ENCODE measurements around the gene C17orf100. TPM values are rescaled to one million over a fixed set of nuclear protein-coding genes. Genes with fewer than 3 reads are reported as not detected.
"Not testable (repeated sequence)": the region's sequence is repeated elsewhere in the genome, so short reads cannot be mapped to it uniquely, and the experiment has no call there.

Gene C17orf100
- total RNA-seq, 1 donor from 2014 or later: 1.3 TPM

- TF ChIP-seq CTCF (IDR thresholded peaks at IDR 0.05): no peak
- peak; percentile 84 for ATAC-seq
- no peaks in the 10 kb centered on the region for H3K27me3 ChIP-seq
- no peak for DNase-seq
- H3K9me3 ChIP-seq: no peaks in the 10 kb centered on the region
- intact Hi-C loops (cut with DNase I): loop anchor here (10.0 kb wide), 1 partner anchor 64 kb away; no protein-coding TSS in a partner anchor
- no peaks in the 10 kb centered on the region for H3K36me3 ChIP-seq
- H3K4me1 ChIP-seq: no peaks in the 10 kb centered on the region
- H3K27ac ChIP-seq: no peak overlapping the region
- H3K4me3 ChIP-seq: no peak overlapping the region
Observed at GRCh38 chr17:6660805-6661463, 9.4 kb downstream of the C17orf100 start.

GRCh38 chr17:6661464-6661848 is 9.9 kb downstream of the C17orf100 start:
- no peak for TF ChIP-seq CTCF (IDR thresholded peaks at IDR 0.05)
- H3K27ac ChIP-seq: no peak overlapping the region
- no peak overlapping the region for H3K4me3 ChIP-seq
- no peak for DNase-seq
- no peak for ATAC-seq
- no peaks in the 10 kb centered on the region for H3K9me3 ChIP-seq
- intact Hi-C loops (cut with DNase I): loop anchor here (10.0 kb wide), 1 partner anchor 63 kb away; no protein-coding TSS in a partner anchor
- no peaks in the 10 kb centered on the region for H3K27me3 ChIP-seq
- H3K36me3 ChIP-seq: no peaks in the 10 kb centered on the region
- H3K4me1 ChIP-seq: peaks cover 4% of the 10 kb centered on the region

- H3K36me3 ChIP-seq, H3K4me3 ChIP-seq, ATAC-seq, H3K9me3 ChIP-seq, H3K27me3 ChIP-seq, H3K27ac ChIP-seq, H3K4me1 ChIP-seq, DNase-seq: not testable (repeated sequence)
- intact Hi-C loops (cut with DNase I): loop anchor here (10.0 kb wide), 1 partner anchor 62 kb away; no protein-coding TSS in a partner anchor
Observed at GRCh38 chr17:6663200-6663599, 11.6 kb downstream of the C17orf100 start.

GRCh38 chr17:6666077-6666521 is 14.5 kb downstream of the C17orf100 start:
- intact Hi-C loops (cut with DNase I): loop anchor here (10.0 kb wide), 1 partner anchor 59 kb away; no protein-coding TSS in a partner anchor
- Histone ChIP-seq H3K4me3 (no peak overlapping the region), H3K27ac (no peak overlapping the region), H3K9me3 (no peaks in the 10 kb centered on the region), H3K27me3 (no peaks in the 10 kb centered on the region), H3K4me1 (peaks cover 4% of the 10 kb centered on the region), H3K36me3 (no peaks in the 10 kb centered on the region)
- peak; percentile 98 for ATAC-seq
- TF ChIP-seq CTCF (IDR thresholded peaks at IDR 0.05): peak; percentile 89
- peak; percentile 77 for DNase-seq

- DNase-seq: no peak
- intact Hi-C loops (cut with DNase I): loop anchor here (10.0 kb wide), 1 partner anchor 58 kb away; no protein-coding TSS in a partner anchor
- H3K27ac ChIP-seq: no peak overlapping the region
- no peak for TF ChIP-seq CTCF (IDR thresholded peaks at IDR 0.05)
- H3K9me3 ChIP-seq: no peaks in the 10 kb centered on the region
- ATAC-seq: no peak
- no peak overlapping the region for H3K4me3 ChIP-seq
- H3K27me3 ChIP-seq: no peaks in the 10 kb centered on the region
- H3K4me1 ChIP-seq: peaks cover 4% of the 10 kb centered on the region
- no peaks in the 10 kb centered on the region for H3K36me3 ChIP-seq
Observed at GRCh38 chr17:6666557-6666956, 15.0 kb downstream of the C17orf100 start.

GRCh38 chr17:6667516-6667915 is 16.0 kb downstream of the C17orf100 start:
- DNase-seq (no peak), ATAC-seq (no peak)
- intact Hi-C loops (cut with DNase I): loop anchor here (10.0 kb wide), 1 partner anchor 57 kb away; no protein-coding TSS in a partner anchor
- Histone ChIP-seq H3K4me1 (peaks cover 4% of the 10 kb centered on the region), H3K27me3 (no peaks in the 10 kb centered on the region), H3K36me3 (no peaks in the 10 kb centered on the region), H3K27ac (no peak overlapping the region), H3K9me3 (no peaks in the 10 kb centered on the region), H3K4me3 (no peak overlapping the region)
- no peak for TF ChIP-seq CTCF (IDR thresholded peaks at IDR 0.05)

Measured in upper lobe of right lung (tissue), 1 donor.